GM18499 (cell line): ENCODE data around the gene EPHA10.
"Not testable (repeated sequence)": the region's sequence is repeated elsewhere in the genome, so short reads cannot be mapped to it uniquely, and the experiment has no call there.

Source experiments
- ATAC-seq: cut with Tn5 transposase; IDR thresholded peaks from one replicate; pipeline ENCODE4 v1.9.1; 2021; ENCODE audit warnings: moderate number of reproducible peaks; ENCODE audit not compliant: insufficient read depth, unreplicated experiment

The EPHA10 gene

GRCh38 chr1:37776946-37777516 lies 12.1 kb upstream of the EPHA10 start:
- no peak for ATAC-seq

GRCh38 chr1:37771440-37771839 lies 6.5 kb upstream of the EPHA10 start:
- not testable (repeated sequence) for ATAC-seq

- ATAC-seq: no peak
Measured at GRCh38 chr1:37767488-37767887, 2.6 kb upstream of the EPHA10 start.

- ATAC-seq: no peak
Measured at GRCh38 chr1:37765916-37766664, 1.2 kb upstream of the EPHA10 start.

GRCh38 chr1:37764414-37764825 lies 500 bp downstream of the EPHA10 start:
- ATAC-seq: no peak

- no peak for ATAC-seq
Measured at GRCh38 chr1:37763791-37764413, 1.0 kb downstream of the EPHA10 start.

GRCh38 chr1:37762516-37762915 lies 2.4 kb downstream of the EPHA10 start:
- ATAC-seq: no peak

- ATAC-seq: no peak
Measured at GRCh38 chr1:37761416-37762095, 3.4 kb downstream of the EPHA10 start.

GRCh38 chr1:37759451-37759850 lies 5.5 kb downstream of the EPHA10 start:
- ATAC-seq: no peak

GRCh38 chr1:37755951-37756560 lies 8.9 kb downstream of the EPHA10 start:
- no peak for ATAC-seq

- ATAC-seq: no peak
Measured at GRCh38 chr1:37755290-37755689, 9.6 kb downstream of the EPHA10 start.

- no peak for ATAC-seq
Measured at GRCh38 chr1:37753473-37754321, 11.2 kb downstream of the EPHA10 start.

GRCh38 chr1:37752583-37753471 lies 12.1 kb downstream of the EPHA10 start:
- no peak for ATAC-seq

GRCh38 chr1:37752213-37752582 lies 12.7 kb downstream of the EPHA10 start:
- no peak for ATAC-seq

GRCh38 chr1:37748565-37748964 lies 16.4 kb downstream of the EPHA10 start:
- no peak for ATAC-seq

- no peak for ATAC-seq
Measured at GRCh38 chr1:37746806-37747205, 18.1 kb downstream of the EPHA10 start.

GRCh38 chr1:37741662-37742061 lies 23.3 kb downstream of the EPHA10 start:
- no peak for ATAC-seq

GRCh38 chr1:37741130-37741529 lies 23.8 kb downstream of the EPHA10 start:
- no peak for ATAC-seq

- ATAC-seq: no peak
Measured at GRCh38 chr1:37739222-37739621, 25.7 kb downstream of the EPHA10 start.
